Liver (tissue), 9 donors: ENCODE data around the gene PRPH. TPM values are rescaled to one million over a fixed set of nuclear protein-coding genes. Genes with fewer than 3 reads are reported as not detected.

Source experiments
- DNase-seq: peaks from one replicate; pipeline ENCODE4 v3.0.0-alpha.2; 2017; ENCODE audit warnings: low spot score
- H3K27ac ChIP-seq, 2 donors: one replicate each; pipeline ENCODE4 v1.7.0; 2013; ENCODE audit warnings: inconsistent platforms in 2 of 2, low read length in 2 of 2, control low read depth in 1 of 2, low read depth in 1 of 2, mild to moderate bottlenecking in 1 of 2
- H3K27me3 ChIP-seq, 4 donors: one replicate each; pipeline versions ENCODE4 v1.6.1 to v1.7.0; 2013; ENCODE audit warnings: low read length in 3 of 4, inconsistent platforms in 1 of 4, mild to moderate bottlenecking in 1 of 4, moderate library complexity in 1 of 4; ENCODE audit not compliant: control insufficient read depth in 4 of 4, insufficient read depth in 4 of 4
- H3K36me3 ChIP-seq, 4 donors: one replicate each; pipeline versions ENCODE4 v1.6.1 to v1.7.0; 2013; ENCODE audit warnings: low read length in 3 of 4, mild to moderate bottlenecking in 3 of 4, low read depth in 1 of 4, moderate library complexity in 1 of 4; ENCODE audit not compliant: control insufficient read depth in 4 of 4, insufficient read depth in 3 of 4
- H3K4me1 ChIP-seq, 4 donors: one replicate each; pipeline versions ENCODE4 v1.6.1 to v1.7.0; 2013; ENCODE audit warnings: low read length in 3 of 4, mild to moderate bottlenecking in 3 of 4, moderate library complexity in 1 of 4; ENCODE audit not compliant: control insufficient read depth in 4 of 4, insufficient read depth in 4 of 4
- H3K4me3 ChIP-seq, 3 donors: one replicate each; pipeline versions ENCODE4 v1.6.1 to v1.7.0; 2013; ENCODE audit warnings: low read length in 3 of 3, control low read depth in 1 of 3, low read depth in 1 of 3, mild to moderate bottlenecking in 1 of 3
- H3K9ac ChIP-seq, 2 donors: one replicate each; pipeline ENCODE4 v1.7.0; 2013; ENCODE audit warnings: low read length in 2 of 2, mild to moderate bottlenecking in 2 of 2, moderate library complexity in 2 of 2, control low read depth in 1 of 2, low read depth in 1 of 2
- H3K9me3 ChIP-seq, 4 donors: one replicate each; pipeline versions ENCODE4 v1.6.1 to v1.7.0; 2013; ENCODE audit warnings: low read length in 3 of 4; ENCODE audit not compliant: control insufficient read depth in 4 of 4
- EGR1 ChIP-seq, 2 donors: IDR thresholded peaks; 2 replicates each; pipeline ENCODE4 v1.6.1; 2016 to 2018; ENCODE audit warnings: antibody characterized with exemption in 2 of 2, low read depth in 2 of 2
- FOXA1 ChIP-seq: IDR thresholded peaks from 2 replicates; pipeline ENCODE4 v1.6.1; 2016; ENCODE audit warnings: antibody characterized with exemption
- FOXA2 ChIP-seq: IDR thresholded peaks from 2 replicates; pipeline ENCODE4 v1.6.1; 2016; ENCODE audit warnings: antibody characterized with exemption
- GABPA ChIP-seq, 2 donors: IDR thresholded peaks in 1 of 2; conservative IDR thresholded peaks in 1 of 2; 2 replicates each; pipeline ENCODE4 v1.6.1; 2016; ENCODE audit warnings: antibody characterized with exemption in 2 of 2, mild to moderate bottlenecking in 1 of 2, moderate library complexity in 1 of 2
- HNF4A ChIP-seq, 2 donors: conservative IDR thresholded peaks; 2 replicates each; pipeline ENCODE4 v1.6.1; 2016; ENCODE audit warnings: antibody characterized with exemption in 2 of 2, mild to moderate bottlenecking in 2 of 2
- HNF4G ChIP-seq: IDR thresholded peaks from 2 replicates; pipeline ENCODE4 v1.6.1; 2016; ENCODE audit warnings: antibody characterized with exemption
- NR2F2 ChIP-seq: IDR thresholded peaks from 2 replicates; pipeline ENCODE4 v1.6.1; 2016; ENCODE audit warnings: antibody characterized with exemption
- RXRA ChIP-seq, 2 donors: IDR thresholded peaks; 2 replicates each; pipeline ENCODE4 v1.6.1; 2017 to 2018; ENCODE audit warnings: antibody characterized with exemption in 2 of 2, mild to moderate bottlenecking in 1 of 2
- SP1 ChIP-seq: IDR thresholded peaks from 2 replicates; pipeline ENCODE4 v1.6.1; 2018; ENCODE audit warnings: antibody characterized with exemption, mild to moderate bottlenecking
- TAF1 ChIP-seq: conservative IDR thresholded peaks from 2 replicates; pipeline ENCODE4 v1.6.1; 2016; ENCODE audit warnings: antibody characterized with exemption, mild to moderate bottlenecking
- YY1 ChIP-seq: IDR thresholded peaks from 2 replicates; pipeline ENCODE4 v1.6.1; 2016; ENCODE audit warnings: antibody characterized with exemption, mild to moderate bottlenecking
- WGBS: extraction: QIAGEN DNeasy Blood & Tissue Kit; methylation state at CpG from one replicate; pipeline ENCODE4 v1.1.7; 2013; 5-methylcytosine and 5-hydroxymethylcytosine counted together
- polyA plus RNA-seq, 2 donors: library from polyadenylated mRNA; stranded (reverse) in 1 of 2; unstranded in 1 of 2; fragments of 200-250 nt in 1 of 2; fragments of >200 nt in 1 of 2; fragmentation: Nextera tagmentation in 1 of 2; extraction: Ambion mirVana in 1 of 2; gene quantifications; one replicate each; pipeline versions ENCODE4 v1.2.1 to v1.2.3, GENCODE V29; 2013 to 2015
- total RNA-seq, 2 donors: library from RNA; depleted of rRNA; stranded (reverse); fragments of >200 nt; gene quantifications; one replicate each; pipeline ENCODE4 v1.2.3, GENCODE V29; 2014
- TF ChIP-seq, protein P1 (sequence below): IDR thresholded peaks from 2 replicates; pipeline ENCODE4 v1.6.1; 2016; ENCODE audit warnings: antibody characterized with exemption
- TF ChIP-seq, protein P2 (sequence below): fragments of 150-350 bp; IDR thresholded peaks from 2 replicates; pipeline ENCODE4 v1.5.1; 2017; ENCODE audit warnings: improper control_type of control experiment, low read depth, low read length; ENCODE audit not compliant: missing input control
- TF ChIP-seq, protein P3 (sequence below): IDR thresholded peaks from 2 replicates; pipeline ENCODE4 v1.6.1; 2016; ENCODE audit warnings: antibody characterized with exemption
- TF ChIP-seq, protein P4 (sequence below): IDR thresholded peaks from 2 replicates; pipeline ENCODE4 v1.6.1; 2016; ENCODE audit warnings: antibody characterized with exemption
- TF ChIP-seq, protein P5 (sequence below): IDR thresholded peaks from 2 replicates; pipeline ENCODE4 v1.6.1; 2016; ENCODE audit warnings: antibody characterized with exemption, mild to moderate bottlenecking
- donor health status: healthy.
- donor health status: healthy.
- donor health status: healthy.
- donor health status: healthy.
- donor health status: healthy.

The PRPH gene
- total and polyA plus RNA-seq, 4 donors, result 0.05 TPM; not detected in 3

DNA sequence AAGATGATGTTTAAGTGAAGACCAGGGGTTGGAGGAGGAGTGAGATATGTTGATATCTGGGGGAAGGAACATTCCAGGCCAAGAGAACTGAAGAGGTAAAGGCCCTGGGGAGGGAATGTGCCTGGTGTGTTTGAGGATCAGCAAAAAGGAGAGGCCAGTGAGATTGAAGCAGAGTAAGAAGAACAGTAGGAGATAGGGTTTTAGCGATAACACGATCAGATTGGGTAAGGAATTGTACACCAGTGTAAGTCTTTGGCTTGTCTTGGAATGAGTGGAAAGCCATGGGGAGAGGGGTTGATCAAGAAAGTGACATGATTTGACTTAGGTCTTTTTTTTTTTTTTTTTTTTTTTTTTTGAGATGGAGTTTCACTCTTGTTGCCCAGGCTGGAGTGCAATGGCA lies 32.9 kb downstream of the PRPH start:
- H3K36me3 ChIP-seq, result no peaks in the 10 kb centered on the region
- DNase-seq, result no peak
- no peaks in the 10 kb centered on the region for H3K27me3 ChIP-seq
- H3K9ac ChIP-seq, result no peak overlapping the region
- no peak overlapping the region for H3K4me3 ChIP-seq
- peaks cover 2 to 11% (median 9%) of the 10 kb centered on the region in 4 donors for H3K4me1 ChIP-seq
- no peak for TF ChIP-seq TAF1
- no peak for TF ChIP-seq YY1
- no peak for TF ChIP-seq HNF4G
- TF ChIP-seq, protein P1, sequence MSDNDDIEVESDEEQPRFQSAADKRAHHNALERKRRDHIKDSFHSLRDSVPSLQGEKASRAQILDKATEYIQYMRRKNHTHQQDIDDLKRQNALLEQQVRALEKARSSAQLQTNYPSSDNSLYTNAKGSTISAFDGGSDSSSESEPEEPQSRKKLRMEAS, result no peak
- TF ChIP-seq, protein P2, sequence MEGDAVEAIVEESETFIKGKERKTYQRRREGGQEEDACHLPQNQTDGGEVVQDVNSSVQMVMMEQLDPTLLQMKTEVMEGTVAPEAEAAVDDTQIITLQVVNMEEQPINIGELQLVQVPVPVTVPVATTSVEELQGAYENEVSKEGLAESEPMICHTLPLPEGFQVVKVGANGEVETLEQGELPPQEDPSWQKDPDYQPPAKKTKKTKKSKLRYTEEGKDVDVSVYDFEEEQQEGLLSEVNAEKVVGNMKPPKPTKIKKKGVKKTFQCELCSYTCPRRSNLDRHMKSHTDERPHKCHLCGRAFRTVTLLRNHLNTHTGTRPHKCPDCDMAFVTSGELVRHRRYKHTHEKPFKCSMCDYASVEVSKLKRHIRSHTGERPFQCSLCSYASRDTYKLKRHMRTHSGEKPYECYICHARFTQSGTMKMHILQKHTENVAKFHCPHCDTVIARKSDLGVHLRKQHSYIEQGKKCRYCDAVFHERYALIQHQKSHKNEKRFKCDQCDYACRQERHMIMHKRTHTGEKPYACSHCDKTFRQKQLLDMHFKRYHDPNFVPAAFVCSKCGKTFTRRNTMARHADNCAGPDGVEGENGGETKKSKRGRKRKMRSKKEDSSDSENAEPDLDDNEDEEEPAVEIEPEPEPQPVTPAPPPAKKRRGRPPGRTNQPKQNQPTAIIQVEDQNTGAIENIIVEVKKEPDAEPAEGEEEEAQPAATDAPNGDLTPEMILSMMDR, result no peak
- TF ChIP-seq, protein P3, sequence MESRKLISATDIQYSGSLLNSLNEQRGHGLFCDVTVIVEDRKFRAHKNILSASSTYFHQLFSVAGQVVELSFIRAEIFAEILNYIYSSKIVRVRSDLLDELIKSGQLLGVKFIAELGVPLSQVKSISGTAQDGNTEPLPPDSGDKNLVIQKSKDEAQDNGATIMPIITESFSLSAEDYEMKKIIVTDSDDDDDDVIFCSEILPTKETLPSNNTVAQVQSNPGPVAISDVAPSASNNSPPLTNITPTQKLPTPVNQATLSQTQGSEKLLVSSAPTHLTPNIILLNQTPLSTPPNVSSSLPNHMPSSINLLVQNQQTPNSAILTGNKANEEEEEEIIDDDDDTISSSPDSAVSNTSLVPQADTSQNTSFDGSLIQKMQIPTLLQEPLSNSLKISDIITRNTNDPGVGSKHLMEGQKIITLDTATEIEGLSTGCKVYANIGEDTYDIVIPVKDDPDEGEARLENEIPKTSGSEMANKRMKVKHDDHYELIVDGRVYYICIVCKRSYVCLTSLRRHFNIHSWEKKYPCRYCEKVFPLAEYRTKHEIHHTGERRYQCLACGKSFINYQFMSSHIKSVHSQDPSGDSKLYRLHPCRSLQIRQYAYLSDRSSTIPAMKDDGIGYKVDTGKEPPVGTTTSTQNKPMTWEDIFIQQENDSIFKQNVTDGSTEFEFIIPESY, result no peak
- no peak for TF ChIP-seq SP1
- TF ChIP-seq, protein P4, sequence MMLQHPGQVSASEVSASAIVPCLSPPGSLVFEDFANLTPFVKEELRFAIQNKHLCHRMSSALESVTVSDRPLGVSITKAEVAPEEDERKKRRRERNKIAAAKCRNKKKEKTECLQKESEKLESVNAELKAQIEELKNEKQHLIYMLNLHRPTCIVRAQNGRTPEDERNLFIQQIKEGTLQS, result no peak
- TF ChIP-seq GABPA (IDR thresholded peaks at IDR 0.05 in 1 of 2, conservative IDR thresholded peaks at IDR 0.05 in 1 of 2), result no peak
- no peaks in the 10 kb centered on the region for H3K9me3 ChIP-seq
- 93% methylated on average over 2 of the region's 2 CpGs for WGBS
- no peak overlapping the region for H3K27ac ChIP-seq

DNA sequence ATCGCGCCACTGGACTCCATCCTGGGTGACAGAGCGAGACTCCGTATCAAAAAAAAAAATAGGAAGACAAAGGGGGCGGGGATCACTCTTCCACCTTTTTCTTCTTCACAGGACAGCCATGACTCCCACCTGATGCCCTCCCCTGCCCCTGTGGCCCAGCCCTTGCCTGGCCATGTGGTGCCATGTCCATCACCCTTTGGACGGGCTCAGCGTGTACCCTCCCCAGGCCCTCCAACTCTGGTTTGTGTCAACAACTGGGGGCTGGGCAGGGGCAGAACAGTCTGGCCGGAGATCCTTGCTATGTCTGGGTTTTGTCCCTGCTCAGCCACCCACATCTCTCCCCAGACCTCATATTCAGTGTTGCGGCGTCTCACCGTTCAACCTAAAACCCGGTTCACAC lies 33.9 kb downstream of the PRPH start:
- Histone ChIP-seq H3K27me3 (peaks cover 0 to 3% (median 0%) of the 10 kb centered on the region in 4 donors), H3K27ac (no peak overlapping the region), H3K4me3 (no peak overlapping the region), H3K4me1 (peaks cover 0 to 7% (median 3%) of the 10 kb centered on the region in 4 donors), H3K9me3 (no peaks in the 10 kb centered on the region), H3K9ac (no peak overlapping the region), H3K36me3 (no peaks in the 10 kb centered on the region)
- DNase-seq, result no peak
- 98% methylated on average over 12 of the region's 12 CpGs for WGBS
- no peak for TF ChIP-seq NR2F2
- TF ChIP-seq HNF4G, result no peak
- no peak for TF ChIP-seq FOXA1
- no peak for TF ChIP-seq FOXA2
- no peak for TF ChIP-seq GABPA (IDR thresholded peaks at IDR 0.05 in 1 of 2, conservative IDR thresholded peaks at IDR 0.05 in 1 of 2)
- no peak for TF ChIP-seq SP1
- TF ChIP-seq, protein P4, result no peak
- TF ChIP-seq TAF1, result no peak
- no peak for TF ChIP-seq RXRA (IDR thresholded peaks at IDR 0.05)

DNA sequence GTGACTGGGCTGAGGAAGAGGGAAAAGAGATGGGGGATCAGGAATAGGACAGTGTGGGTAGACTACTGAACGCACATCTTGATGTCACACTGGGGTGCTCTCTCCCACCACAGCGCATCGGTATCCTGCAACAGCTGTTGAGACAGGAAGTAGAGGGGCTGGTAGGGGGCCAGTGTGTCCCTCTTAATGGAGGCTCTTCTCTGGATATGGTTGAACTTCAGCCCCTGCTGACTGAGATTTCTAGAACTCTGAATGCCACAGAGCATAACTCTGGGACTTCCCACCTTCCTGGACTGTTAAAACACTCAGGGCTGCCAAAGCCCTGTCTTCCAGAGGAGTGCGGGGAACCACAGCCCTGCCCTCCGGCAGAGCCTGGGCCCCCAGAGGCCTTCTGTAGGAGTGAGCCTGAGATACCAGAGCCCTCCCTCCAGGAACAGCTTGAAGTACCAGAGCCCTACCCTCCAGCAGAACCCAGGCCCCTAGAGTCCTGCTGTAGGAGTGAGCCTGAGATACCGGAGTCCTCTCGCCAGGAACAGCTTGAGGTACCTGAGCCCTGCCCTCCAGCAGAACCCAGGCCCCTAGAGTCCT lies 35.2 kb downstream of the PRPH start:
- peaks cover 0 to 8% (median 0%) of the 10 kb centered on the region in 4 donors for H3K27me3 ChIP-seq
- 96% methylated on average over 7 of the region's 7 CpGs for WGBS
- H3K9me3 ChIP-seq, result no peaks in the 10 kb centered on the region
- DNase-seq, result no peak
- no peak overlapping the region for H3K27ac ChIP-seq
- no peak overlapping the region for H3K4me3 ChIP-seq
- H3K4me1 ChIP-seq, result peaks cover 0 to 7% (median 3%) of the 10 kb centered on the region in 4 donors
- no peaks in the 10 kb centered on the region for H3K36me3 ChIP-seq
- no peak overlapping the region for H3K9ac ChIP-seq
- TF ChIP-seq, protein P5, sequence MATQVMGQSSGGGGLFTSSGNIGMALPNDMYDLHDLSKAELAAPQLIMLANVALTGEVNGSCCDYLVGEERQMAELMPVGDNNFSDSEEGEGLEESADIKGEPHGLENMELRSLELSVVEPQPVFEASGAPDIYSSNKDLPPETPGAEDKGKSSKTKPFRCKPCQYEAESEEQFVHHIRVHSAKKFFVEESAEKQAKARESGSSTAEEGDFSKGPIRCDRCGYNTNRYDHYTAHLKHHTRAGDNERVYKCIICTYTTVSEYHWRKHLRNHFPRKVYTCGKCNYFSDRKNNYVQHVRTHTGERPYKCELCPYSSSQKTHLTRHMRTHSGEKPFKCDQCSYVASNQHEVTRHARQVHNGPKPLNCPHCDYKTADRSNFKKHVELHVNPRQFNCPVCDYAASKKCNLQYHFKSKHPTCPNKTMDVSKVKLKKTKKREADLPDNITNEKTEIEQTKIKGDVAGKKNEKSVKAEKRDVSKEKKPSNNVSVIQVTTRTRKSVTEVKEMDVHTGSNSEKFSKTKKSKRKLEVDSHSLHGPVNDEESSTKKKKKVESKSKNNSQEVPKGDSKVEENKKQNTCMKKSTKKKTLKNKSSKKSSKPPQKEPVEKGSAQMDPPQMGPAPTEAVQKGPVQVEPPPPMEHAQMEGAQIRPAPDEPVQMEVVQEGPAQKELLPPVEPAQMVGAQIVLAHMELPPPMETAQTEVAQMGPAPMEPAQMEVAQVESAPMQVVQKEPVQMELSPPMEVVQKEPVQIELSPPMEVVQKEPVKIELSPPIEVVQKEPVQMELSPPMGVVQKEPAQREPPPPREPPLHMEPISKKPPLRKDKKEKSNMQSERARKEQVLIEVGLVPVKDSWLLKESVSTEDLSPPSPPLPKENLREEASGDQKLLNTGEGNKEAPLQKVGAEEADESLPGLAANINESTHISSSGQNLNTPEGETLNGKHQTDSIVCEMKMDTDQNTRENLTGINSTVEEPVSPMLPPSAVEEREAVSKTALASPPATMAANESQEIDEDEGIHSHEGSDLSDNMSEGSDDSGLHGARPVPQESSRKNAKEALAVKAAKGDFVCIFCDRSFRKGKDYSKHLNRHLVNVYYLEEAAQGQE, result no peak
- TF ChIP-seq YY1 (no peak), HNF4A (conservative IDR thresholded peaks at IDR 0.05) (no peak), FOXA1 (no peak), EGR1 (IDR thresholded peaks at IDR 0.05; ENCODE audit: low read depth in 2 of 2) (no peak), GABPA (IDR thresholded peaks at IDR 0.05 in 1 of 2, conservative IDR thresholded peaks at IDR 0.05 in 1 of 2) (no peak)
- TF ChIP-seq, protein P3, result no peak
- TF ChIP-seq, protein P4, result no peak
